Fibroblast of skin of left quadriceps (primary cell): ENCODE data around the gene SLC25A34.

Experiments used
- DNase-seq, 2 experiments: peaks; one replicate each; pipeline ENCODE4 v3.0.0-alpha.2; 2013; ENCODE audit warnings: low read depth in 2 of 2

The SLC25A34 gene

DNA sequence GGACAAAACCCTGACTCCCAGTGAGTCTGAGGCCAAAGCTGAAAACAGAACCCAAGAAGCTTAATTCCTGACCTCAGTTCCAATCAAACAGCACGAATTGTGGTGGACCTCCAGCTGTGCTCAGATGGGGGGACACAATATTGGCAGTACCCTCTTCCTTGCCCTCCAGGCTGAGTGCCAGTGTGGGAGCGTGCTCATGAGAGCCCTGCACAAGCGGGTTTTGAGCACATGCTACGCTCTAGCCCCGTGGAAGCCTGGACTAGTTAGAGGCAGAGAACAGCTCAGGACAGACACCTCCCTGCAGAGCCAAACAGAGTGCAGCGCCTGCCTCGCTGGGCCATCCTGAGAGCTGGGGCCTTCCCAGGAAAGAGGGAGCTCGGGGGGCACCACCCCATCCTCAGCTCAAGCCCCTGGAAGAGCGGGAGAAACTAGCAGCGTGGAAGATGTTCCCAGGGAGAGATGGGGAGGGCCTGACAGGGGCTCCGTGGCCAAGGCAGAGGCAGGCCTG, 2.8 kb upstream of the SLC25A34 start:
- DNase-seq, result no peak

DNA sequence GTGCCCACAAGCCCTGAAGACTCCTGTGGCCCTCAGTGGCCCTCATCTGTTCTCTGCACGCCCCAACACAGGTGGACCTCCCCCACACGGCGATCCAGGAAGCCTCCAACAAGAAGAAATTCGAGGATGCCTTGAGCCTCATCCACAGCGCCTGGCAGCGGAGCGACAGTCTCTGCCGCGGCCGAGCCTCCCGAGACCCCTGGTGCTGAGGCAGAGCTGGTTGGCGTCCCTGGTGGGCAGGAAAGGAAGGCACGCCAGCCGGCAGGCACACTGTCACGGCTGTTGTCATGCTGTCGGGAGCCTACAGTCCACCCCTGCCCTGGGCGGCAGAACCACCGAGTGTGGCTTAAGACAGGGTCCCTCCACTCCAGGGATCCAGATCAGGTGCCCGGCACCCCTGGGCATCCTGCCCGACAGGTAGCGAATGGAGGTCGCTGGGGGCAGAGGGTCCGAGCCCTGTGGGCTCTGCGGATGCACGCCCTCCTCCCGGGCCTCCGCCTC, 2.3 kb upstream of the SLC25A34 start:
- DNase-seq, result no peak

DNA sequence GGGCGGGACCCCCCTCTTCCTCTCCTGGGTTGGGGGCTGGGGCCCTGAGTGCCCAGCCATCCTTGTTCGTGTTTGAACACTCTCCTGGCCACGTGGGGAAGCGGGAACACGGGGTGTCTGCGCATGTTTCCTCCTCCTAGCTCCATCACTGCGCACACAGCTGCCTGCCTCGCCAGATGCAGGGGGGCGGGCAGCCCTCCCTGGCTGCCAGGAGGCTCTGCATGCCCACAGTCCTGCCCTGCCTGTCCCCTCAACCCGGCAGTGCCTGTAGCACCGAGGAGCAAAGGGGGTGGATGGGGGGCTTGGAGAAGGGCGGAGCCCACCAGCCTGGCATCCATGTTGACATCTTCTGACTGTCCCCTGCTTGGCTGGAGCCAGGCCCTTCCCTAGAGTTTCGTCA, 1.8 kb upstream of the SLC25A34 start:
- no peak for DNase-seq

DNA sequence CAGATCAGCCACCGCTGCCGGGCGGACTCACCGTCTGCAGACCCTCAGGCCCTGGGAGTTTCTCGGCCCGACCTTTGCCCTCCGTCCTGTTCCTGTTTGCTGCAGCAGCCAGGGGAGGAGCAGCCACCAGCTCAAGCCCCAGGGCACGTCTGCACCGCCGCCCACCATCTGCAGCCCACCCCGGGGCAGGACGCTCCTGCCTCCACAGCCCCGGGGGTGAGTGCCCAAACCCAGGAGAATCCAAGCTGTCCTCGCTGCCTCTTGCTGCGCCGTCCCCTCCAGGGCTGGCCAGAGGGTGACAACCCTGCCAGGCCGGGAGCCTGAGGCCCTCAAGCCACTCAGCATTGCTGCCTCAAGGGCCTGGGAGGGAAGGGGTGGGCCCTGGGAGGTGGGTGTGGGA, 1.2 kb upstream of the SLC25A34 start:
- no peak for DNase-seq

GRCh38 chr1:15735304-15736037, 587 bp upstream of the SLC25A34 start:
- DNase-seq, result no peak

DNA sequence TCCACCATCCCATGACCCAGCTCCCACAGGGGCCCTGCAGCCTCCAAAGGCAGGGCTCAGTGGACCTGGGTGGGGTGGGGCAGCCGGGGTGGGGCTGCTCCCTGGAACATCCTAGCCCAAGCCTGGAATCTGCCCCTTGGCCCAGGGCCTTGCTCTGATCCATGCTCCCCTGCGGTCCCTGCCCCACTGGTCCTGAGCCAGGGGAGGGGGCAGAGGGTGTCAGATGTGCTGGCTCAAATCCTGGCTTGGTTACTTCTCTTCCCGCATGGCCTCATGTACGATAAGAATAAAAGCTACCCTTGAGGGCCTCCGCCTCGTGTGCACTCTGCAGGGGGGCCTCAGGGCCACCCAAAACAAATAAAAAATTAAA, 819 bp downstream of the SLC25A34 start:
- no peak for DNase-seq

DNA sequence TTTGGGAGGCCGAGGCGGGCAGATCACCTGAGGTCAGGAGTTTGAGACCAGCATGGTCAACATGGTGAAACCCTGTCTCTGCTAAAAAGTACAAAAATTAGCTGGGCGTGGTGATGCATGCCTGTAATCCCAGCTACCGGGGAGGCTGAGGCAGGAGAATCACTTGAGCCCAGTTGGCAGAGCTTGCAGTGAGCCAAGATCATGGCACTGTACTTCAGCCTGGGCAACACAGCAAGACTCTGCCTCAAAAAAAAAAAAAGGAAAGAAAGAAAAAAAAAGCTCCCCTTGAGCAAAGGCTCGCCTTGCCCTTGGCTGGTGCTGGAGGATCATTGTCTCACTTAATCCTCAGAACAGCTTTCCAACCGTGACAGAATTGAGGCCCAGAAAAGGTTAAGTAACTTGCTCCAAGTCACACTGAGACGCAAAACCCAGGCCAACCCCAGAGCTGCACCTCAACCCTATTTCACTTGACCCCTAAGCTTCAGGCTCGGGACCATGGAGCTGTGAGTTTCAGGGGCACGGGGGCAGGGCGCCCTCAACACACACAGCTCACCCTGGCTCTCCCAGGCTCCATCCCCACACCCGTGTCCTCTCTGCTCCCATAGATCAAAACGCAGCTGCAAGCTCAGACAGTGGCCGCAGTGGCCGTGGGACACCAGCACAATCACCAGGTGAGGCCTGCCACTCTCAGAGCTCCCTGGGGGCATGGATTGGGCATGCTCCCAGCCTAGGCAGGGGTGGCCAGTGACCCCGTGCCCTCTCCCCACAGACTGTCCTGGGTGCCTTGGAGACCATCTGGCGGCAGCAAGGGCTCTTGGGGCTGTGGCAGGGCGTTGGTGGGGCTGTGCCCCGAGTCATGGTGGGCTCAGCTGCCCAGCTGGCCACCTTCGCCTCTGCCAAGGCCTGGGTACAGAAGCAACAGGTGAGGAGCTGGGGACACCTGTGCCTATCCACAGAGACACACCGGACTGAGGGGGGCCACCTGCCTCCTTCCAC, 1.6 kb downstream of the SLC25A34 start:
- DNase-seq, result no peak

GRCh38 chr1:15738416-15739113, 2.5 kb downstream of the SLC25A34 start:
- no peak for DNase-seq

DNA sequence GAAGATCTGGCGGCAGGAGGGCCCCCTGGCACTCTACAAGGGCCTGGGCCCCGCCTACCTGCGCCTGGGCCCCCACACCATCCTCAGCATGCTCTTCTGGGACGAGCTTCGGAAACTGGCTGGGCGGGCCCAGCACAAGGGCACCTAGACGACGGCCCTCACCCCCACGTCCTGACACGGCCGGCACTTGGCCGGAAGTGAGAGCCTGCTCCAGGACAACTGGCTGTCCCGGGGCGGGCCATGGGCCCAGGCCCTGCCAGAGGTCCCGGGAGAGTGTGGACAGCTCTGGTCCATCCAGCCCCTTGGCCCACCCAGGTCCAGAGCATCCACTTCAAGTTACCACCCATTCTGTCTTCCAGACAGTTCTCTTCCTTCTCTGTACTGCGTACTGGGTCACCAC, 3.2 kb downstream of the SLC25A34 start:
- DNase-seq, result no peak

GRCh38 chr1:15739745-15740144, 3.7 kb downstream of the SLC25A34 start:
- no peak for DNase-seq

DNA sequence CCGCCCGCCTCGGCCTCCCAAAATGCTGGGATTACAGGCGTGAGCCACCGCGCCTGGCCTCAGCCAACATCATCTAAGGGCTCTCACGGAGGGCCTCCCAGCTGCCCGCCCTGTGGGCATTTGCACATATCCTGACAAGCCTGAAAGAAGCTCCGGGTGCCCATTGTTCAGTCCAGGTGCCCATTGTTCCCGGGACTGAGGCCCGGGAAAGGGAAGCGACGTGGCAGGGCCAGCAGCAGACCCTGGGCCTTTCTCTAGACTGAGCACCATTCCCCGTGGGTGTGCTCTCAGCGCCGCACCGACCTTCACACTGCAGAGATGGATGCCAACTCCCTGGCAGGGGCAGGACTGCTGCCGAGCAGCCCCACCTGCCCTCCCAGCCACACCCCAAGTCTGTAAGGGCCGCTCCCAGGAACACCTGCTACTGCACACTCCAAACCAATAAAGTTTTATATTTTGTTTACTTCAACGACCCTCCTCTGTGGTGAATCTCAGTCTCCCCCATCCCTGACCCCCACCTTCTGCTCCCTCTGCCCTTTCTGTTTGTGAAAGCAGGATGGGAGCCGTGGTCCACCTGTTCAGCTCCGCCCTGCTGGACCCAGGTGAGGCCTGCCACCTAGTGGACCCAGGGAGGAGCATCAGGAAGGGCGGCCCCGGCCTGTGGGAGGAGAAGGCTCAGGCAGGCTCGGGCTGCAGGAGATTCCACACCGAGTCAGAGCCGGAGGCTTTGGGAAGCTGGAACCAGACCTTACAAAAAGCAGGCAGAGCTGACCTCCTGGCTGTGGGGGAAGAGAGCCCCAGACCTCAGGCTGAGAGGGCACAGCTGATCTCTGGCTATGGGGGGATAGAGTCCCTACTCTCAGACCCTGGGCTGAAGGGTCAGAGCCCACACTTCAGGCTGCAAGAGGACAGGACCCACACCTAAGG, 5.1 kb downstream of the SLC25A34 start:
- DNase-seq, result no peak

GRCh38 chr1:15742339-15742801, 6.3 kb downstream of the SLC25A34 start, which contains the start of gene TMEM82:
Gene TMEM82 (plus strand): TSS chr1:15742499. CDS start chr1:15742560, 61 bp downstream.
- DNase-seq, result no peak

DNA sequence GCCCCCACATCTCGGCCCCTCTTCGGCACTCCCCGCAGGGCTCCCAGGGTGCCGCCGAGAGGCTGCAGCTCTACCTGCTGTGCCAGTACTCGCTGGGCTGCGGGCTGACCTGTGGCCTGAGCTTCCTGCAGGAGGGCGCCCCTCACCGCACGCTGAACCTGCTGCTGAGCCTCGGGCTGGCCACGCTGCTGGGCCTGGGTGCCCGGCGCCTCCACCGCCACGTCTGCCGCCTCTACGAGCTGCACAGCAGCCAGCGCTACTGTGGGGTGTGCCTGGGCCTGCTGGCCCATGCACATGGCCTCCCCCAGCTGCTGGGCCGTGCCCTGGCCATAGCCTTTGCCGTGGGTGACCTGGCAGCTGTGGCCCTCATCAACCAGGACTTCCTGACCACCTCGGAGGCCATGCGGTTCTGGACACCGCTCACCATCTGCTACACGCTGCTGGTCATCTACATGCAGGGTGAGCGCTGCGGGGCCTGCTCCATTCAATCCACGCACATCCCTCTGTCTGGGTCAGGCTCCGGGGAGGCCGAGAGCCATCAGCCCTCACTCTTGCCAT, 8.1 kb downstream of the SLC25A34 start:
- no peak for DNase-seq

DNA sequence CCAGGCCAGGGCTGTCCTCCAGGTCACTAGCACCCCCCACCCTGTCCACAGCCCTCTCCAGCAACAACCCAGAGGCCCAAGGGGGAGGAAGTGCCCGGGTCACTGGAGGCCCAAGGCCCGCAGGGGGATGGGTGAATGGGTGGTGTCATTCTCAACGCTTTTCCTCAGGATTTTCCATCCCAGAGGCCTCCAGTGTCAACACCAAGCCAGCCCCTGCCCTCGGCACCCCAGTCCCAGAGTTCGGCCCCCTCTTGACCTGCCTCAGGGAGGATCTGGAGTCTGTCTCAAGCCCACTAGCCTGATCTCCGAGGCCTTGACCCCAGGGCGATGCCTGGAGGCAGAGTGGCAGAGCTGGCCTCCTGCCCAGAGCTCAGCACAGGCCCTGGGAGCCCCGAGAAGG, 11.3 kb downstream of the SLC25A34 start:
- DNase-seq, result no peak

- DNase-seq, result no peak
Observed at GRCh38 chr1:15748264-15748663, 12.2 kb downstream of the SLC25A34 start.

DNA sequence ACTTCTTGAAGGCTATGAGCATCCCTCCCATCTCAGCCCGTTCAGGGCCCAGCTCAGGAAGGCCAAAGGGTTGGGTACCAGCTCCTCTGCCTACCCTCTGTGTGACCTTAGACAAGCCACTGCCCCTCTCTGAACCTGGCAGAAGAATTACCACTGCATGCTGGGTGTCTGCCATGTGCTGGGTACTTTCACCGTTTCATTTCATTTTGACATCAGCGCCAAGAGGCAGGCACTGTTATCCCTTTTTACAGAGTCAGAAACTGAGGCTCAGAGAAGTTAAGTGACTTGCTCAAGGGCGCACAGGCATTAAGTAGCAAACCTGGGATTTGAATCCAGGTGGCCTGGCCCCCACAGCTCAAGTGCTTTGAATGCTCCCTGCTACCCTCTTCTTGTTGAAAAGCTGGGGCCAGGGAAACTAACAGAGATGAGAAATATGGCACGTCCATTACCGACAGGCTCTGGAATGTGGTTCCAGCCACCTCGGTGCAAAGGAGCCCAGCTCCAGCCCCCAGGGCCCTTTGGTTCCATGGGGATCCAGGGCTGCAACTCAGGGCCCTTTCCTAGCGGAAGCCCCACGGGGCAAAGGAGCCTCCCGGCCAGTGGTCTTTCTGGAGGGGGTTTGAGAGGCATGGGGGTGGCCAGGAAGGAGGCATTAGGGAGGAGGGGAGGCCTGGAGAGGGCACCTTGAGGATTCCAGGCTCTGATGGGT, 12.8 kb downstream of the SLC25A34 start:
- DNase-seq, result no peak

- DNase-seq, result no peak
Observed at GRCh38 chr1:15749399-15750291, 13.6 kb downstream of the SLC25A34 start.

GRCh38 chr1:15750924-15751323, 14.9 kb downstream of the SLC25A34 start:
- no peak for DNase-seq

DNA sequence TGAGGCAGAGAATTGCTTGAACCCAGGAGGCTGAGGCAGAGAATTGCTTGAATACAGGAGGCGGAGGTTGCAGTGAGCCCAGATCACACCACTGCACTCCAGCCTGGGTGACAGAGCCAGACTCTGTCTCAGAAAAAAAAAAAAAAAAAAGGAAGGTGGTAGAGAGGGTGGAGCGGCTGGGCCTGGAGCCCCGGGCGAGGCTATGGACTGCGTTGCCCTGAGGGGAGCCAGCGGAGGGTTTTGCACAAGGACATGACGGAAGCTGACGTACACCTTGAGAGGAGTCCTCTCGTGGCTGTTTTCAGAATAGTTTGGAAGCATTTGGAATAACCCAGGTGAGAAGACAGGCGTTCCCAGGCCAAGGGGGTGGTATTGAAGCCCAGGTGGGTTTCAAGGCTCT, 15.7 kb downstream of the SLC25A34 start:
- no peak for DNase-seq
